Lower leg skin (tissue), 4 donors: ENCODE data around the gene TDRD9. TPM values are rescaled to one million over a fixed set of nuclear protein-coding genes. Genes with fewer than 3 reads are reported as not detected.

Experiments used
- DNase-seq, 2 donors: peaks; one replicate each; pipeline ENCODE4 v3.0.0-alpha.2; 2019; ENCODE audit warnings: low spot score in 2 of 2
- H3K4me3 ChIP-seq: fragments of 200-600 bp; sonication (generic); 2 replicates; pipeline ENCODE4 v1.5.1; 2017; ENCODE audit warnings: mild to moderate bottlenecking, low read depth; ENCODE audit not compliant: poor library complexity, severe bottlenecking
- POLR2A ChIP-seq, 2 donors: fragments of 450-650 bp; IDR thresholded peaks; one replicate each; pipeline ENCODE4 v1.6.1; 2016 to 2017; ENCODE audit warnings: antibody characterized with exemption in 2 of 2, mild to moderate bottlenecking in 1 of 2, moderate library complexity in 1 of 2
- WGBS, 2 donors: methylation state at CpG; one replicate each; pipeline ENCODE4 v1.1.5; 2018; 5-methylcytosine and 5-hydroxymethylcytosine counted together
- intact Hi-C: fragments of 100-400 bp; cut with DNase I; formaldehyde crosslinking; loops from one replicate; pipeline ENCODE4 v1.15.0; 2023; ENCODE audit warnings: low total_unique reads
- total RNA-seq, 4 donors: library from RNA; depleted of rRNA; stranded (reverse); fragments of >200 nt; gene quantifications; one replicate each; pipeline ENCODE4 v1.1.0, GENCODE V29; 2016
- TF ChIP-seq, protein P1 (sequence below), 3 donors: fragments of 450-650 bp; IDR thresholded peaks; one replicate each; pipeline ENCODE4 v1.5.1; 2016; ENCODE audit warnings: antibody characterized with exemption in 3 of 3, mild to moderate bottlenecking in 3 of 3, moderate library complexity in 2 of 3

The TDRD9 gene
- total RNA-seq, 4 donors from 2014 or later: 0.15 to 0.49 (median 0.16) TPM

DNA sequence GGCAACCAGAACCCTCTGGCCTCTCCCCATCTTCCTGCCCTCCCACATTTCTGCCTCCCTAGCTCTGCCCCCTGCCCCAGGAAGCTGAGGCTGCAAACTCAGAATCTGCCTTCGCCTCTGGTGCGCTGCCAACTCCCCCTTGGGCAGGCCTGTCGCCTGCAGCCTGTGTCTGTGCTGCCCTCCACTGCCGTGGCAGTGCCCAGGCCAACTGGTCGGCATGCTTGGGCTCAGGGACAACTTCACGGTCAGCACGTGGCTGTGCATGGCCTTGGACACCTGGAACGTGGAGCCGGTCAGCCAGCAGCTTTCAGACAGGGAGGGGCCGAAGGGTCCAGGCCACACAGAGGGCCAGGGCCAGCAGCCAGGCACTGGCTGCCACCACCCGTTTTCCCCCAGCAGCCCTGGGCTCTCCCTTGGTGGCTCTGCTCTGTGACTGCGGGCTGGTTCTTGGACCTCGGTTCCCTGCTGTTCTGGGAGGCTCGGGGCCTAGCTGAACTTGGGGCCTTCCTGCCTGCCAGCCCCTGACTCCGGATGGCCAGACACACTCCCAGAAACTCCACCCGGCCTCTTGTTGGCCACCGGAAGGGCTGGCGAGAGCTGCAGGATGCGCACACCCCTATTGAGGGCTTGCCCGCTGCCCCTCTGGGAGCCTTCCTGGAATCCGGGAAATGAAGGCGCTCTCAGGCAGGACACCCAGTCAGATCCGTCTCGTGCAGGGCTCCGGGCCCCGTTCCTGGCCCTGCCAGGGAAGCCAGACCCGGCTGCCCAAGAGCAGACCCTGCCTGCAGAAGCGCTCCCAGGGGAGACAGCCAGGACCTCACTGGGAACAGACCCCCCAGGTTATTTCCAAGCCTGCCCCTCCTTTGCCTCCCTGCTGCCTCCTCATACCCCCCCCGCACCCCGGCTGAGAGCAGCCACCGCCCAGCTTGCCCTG lies 46.7 kb upstream of the TDRD9 start:
- 66 to 70% methylated on average over 27 to 29 of the region's 31 CpGs for WGBS, 2 donors
- no peak for DNase-seq
- TF ChIP-seq, protein P1, sequence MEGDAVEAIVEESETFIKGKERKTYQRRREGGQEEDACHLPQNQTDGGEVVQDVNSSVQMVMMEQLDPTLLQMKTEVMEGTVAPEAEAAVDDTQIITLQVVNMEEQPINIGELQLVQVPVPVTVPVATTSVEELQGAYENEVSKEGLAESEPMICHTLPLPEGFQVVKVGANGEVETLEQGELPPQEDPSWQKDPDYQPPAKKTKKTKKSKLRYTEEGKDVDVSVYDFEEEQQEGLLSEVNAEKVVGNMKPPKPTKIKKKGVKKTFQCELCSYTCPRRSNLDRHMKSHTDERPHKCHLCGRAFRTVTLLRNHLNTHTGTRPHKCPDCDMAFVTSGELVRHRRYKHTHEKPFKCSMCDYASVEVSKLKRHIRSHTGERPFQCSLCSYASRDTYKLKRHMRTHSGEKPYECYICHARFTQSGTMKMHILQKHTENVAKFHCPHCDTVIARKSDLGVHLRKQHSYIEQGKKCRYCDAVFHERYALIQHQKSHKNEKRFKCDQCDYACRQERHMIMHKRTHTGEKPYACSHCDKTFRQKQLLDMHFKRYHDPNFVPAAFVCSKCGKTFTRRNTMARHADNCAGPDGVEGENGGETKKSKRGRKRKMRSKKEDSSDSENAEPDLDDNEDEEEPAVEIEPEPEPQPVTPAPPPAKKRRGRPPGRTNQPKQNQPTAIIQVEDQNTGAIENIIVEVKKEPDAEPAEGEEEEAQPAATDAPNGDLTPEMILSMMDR (IDR thresholded peaks at IDR 0.05): no peak
- TF ChIP-seq POLR2A (IDR thresholded peaks at IDR 0.05): no peak
- intact Hi-C loops: no loop called here
- H3K4me3 ChIP-seq: no peak overlapping the region

DNA sequence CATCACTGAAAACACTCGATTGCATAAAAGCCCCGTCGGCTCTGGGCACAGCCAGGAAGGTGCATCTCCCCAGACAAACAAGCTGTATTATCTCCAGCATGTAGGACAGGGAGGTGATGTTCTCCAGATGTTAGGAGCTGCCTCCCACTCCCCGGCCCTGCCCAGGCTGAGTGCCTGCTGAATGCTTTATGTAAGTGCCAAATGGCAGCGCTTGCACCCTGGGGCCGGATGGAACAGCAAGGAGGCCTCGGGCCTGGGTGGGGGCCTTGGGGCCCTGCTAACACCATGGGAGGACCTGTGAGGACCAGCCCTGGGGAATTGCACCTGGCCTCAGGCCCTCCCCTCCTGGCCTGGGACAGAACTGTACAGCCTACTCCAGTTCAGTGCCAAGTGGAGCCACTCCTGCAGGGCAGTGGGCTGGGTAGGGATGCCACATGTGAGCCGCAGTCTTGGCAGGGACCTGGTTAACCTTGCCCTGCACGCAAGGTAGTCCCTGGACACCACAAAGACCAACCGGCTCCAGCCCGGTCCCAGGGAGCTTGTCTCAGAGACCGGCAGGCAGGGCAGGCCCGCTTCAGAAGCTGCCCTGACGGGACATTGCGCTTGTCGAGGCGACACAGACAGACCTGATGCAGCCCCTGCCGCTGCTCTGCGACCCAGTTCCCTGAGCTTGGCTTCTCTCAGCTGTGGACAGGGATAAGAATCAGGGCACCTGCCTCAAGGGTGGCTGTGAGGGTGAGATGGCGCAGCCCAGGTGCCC lies 45.6 kb upstream of the TDRD9 start:
- no peak for DNase-seq
- intact Hi-C loops: no loop called here
- no peak overlapping the region for H3K4me3 ChIP-seq
- WGBS, 2 donors: 61 to 66% methylated on average over 11 to 17 of the region's 20 CpGs
- TF ChIP-seq, protein P1 (IDR thresholded peaks at IDR 0.05): no peak
- no peak for TF ChIP-seq POLR2A (IDR thresholded peaks at IDR 0.05)

DNA sequence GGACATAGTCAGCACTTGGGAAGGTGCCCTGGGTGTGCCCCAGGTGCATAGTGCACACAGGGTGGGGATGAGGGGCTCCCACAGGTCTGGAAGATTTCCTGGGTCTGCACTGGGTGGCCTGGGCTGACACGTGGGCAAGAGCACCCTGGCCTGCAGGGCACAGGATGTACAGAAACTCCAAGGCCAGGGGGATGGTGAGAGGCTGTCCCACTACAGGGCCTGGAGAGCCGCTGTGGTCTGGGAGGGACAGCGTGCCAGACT lies 45.1 kb upstream of the TDRD9 start:
- TF ChIP-seq, protein P1 (IDR thresholded peaks at IDR 0.05): no peak
- no peak for TF ChIP-seq POLR2A (IDR thresholded peaks at IDR 0.05)
- WGBS, 2 donors: 81 to 83% methylated on average over 3 of the region's 3 CpGs
- H3K4me3 ChIP-seq: no peak overlapping the region
- DNase-seq: no peak
- intact Hi-C loops: no loop called here

DNA sequence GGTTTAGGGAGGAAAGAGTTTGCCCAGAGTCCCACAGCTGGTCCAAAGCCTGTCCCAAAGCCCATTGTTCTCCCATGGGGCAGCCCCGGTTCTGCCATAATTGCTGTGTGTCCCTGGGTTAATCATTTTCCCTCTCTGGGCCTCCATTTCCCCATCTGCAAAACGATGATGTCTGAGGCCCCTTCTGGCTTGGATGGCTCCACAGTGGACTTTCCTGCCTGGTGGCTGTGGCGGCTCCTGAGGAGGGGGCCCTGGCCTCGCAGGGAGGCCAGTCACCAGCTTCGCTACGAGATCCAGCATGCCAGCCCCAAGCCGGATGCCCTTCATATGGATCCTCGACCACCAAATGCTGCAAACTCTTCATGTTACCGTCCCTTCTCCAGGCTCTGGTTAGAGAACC lies 43.4 kb upstream of the TDRD9 start:
- intact Hi-C loops: no loop called here
- TF ChIP-seq, protein P1 (IDR thresholded peaks at IDR 0.05): no peak
- TF ChIP-seq POLR2A (IDR thresholded peaks at IDR 0.05): no peak
- no peak overlapping the region for H3K4me3 ChIP-seq
- DNase-seq: no peak
- 92% methylated on average over 9 of the region's 9 CpGs for WGBS, 2 donors

DNA sequence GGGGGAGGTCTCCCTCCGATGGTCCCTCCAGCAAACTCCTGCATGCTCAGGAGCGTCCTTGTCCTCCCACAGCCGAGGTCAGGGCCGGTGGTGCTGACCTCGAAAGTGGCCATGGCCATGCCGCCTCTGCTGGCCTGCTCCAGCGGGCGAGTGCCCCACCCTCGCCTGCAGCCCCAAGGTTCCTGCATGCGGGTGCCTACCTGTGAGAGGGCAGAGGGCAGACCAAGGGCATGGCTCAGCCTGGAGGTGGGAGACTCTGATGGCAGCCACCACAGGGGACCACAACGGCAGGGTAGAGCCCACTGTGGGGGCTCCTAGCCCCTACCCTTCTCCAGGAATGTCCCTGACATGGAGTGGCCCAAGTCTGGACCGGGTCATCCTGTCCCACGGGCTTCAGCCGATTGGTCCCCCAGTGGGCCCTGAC lies 42.7 kb upstream of the TDRD9 start:
- no peak overlapping the region for H3K4me3 ChIP-seq
- DNase-seq: no peak
- TF ChIP-seq, protein P1 (IDR thresholded peaks at IDR 0.05): no peak
- no peak for TF ChIP-seq POLR2A (IDR thresholded peaks at IDR 0.05)
- 93 to 94% methylated on average over 8 to 10 of the region's 14 CpGs for WGBS, 2 donors
- intact Hi-C loops: no loop called here
